OCI-LY7 (cell line): ENCODE results near the gene GRIN2C.

Source experiments
- EZH2phosphoT487 ChIP-seq: fragments of 200-600 bp; sonication (generic); IDR thresholded peaks from 2 replicates; pipeline ENCODE4 v1.6.1; 2018; ENCODE audit warnings: low read depth, borderline replicate concordance, mild to moderate bottlenecking, mixed run types, antibody characterized with exemption, low read length, moderate library complexity, mixed read lengths
- TF ChIP-seq, protein P1 (sequence below): fragments of 200-600 bp; sonication (generic); conservative IDR thresholded peaks from 2 replicates; pipeline ENCODE4 v1.5.1; 2014; ENCODE audit warnings: mild to moderate bottlenecking, antibody characterized with exemption, low read length, moderate library complexity, mixed read lengths

DNA sequence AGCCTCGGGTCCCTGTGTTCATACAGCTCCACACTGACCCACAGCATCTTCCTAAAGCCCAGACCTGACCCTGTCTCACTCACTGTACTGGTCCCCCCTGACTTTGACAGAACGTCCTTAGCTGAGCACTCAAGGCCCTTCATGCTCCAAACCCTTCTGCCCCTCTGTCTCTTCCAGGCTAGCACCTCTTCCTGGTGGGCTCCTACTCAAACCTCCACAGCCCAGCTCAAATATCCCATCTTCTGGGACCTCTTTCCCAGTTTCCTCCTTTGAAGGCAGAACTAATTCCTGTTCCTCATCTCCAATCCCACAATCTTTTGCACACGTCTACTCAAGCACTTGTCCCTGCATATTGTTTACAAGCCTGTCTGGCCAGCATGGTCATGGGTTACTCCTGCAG, 8.8 kb downstream of the GRIN2C start:
- TF ChIP-seq, protein P1, sequence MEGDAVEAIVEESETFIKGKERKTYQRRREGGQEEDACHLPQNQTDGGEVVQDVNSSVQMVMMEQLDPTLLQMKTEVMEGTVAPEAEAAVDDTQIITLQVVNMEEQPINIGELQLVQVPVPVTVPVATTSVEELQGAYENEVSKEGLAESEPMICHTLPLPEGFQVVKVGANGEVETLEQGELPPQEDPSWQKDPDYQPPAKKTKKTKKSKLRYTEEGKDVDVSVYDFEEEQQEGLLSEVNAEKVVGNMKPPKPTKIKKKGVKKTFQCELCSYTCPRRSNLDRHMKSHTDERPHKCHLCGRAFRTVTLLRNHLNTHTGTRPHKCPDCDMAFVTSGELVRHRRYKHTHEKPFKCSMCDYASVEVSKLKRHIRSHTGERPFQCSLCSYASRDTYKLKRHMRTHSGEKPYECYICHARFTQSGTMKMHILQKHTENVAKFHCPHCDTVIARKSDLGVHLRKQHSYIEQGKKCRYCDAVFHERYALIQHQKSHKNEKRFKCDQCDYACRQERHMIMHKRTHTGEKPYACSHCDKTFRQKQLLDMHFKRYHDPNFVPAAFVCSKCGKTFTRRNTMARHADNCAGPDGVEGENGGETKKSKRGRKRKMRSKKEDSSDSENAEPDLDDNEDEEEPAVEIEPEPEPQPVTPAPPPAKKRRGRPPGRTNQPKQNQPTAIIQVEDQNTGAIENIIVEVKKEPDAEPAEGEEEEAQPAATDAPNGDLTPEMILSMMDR = no peak
- no peak for TF ChIP-seq EZH2phosphoT487
